Measurements from ENCODE around the gene KLK11.

Gene KLK11, protein sequence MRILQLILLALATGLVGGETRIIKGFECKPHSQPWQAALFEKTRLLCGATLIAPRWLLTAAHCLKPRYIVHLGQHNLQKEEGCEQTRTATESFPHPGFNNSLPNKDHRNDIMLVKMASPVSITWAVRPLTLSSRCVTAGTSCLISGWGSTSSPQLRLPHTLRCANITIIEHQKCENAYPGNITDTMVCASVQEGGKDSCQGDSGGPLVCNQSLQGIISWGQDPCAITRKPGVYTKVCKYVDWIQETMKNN

DNA sequence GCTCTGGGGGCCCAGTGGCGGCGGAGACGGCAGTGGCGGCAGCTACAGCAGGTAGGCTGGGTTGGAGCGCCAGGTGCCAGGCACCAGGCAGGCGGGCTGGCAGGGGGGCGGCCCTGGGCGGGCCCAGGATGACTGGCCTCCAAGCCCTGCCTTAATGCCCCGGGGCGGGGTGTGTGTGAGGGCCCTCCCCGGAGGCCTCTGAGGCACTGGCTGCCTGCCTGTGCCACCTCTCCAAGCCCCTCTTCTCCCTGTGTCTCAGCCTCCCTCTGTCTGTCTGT lies at the start of gene KLK11:
Gene KLK11, minus strand, starts transcription at position 63 of the 278 bp plus-strand sequence. CDS start 985 bp downstream, outside the sequence.
- DNase-seq (ENCODE audit: low read depth) = no peak
- no peak within 1 kb of the TSS for H3K4me3 ChIP-seq (ENCODE audit: low read length)
- TF ChIP-seq, protein P1, sequence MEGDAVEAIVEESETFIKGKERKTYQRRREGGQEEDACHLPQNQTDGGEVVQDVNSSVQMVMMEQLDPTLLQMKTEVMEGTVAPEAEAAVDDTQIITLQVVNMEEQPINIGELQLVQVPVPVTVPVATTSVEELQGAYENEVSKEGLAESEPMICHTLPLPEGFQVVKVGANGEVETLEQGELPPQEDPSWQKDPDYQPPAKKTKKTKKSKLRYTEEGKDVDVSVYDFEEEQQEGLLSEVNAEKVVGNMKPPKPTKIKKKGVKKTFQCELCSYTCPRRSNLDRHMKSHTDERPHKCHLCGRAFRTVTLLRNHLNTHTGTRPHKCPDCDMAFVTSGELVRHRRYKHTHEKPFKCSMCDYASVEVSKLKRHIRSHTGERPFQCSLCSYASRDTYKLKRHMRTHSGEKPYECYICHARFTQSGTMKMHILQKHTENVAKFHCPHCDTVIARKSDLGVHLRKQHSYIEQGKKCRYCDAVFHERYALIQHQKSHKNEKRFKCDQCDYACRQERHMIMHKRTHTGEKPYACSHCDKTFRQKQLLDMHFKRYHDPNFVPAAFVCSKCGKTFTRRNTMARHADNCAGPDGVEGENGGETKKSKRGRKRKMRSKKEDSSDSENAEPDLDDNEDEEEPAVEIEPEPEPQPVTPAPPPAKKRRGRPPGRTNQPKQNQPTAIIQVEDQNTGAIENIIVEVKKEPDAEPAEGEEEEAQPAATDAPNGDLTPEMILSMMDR (conservative IDR thresholded peaks at IDR 0.05; ENCODE audit: low read length) = no peak

- no peak for DNase-seq (ENCODE audit: low read depth)
- TF ChIP-seq, protein P1 (conservative IDR thresholded peaks at IDR 0.05; ENCODE audit: low read length) = no peak
- H3K4me3 ChIP-seq (ENCODE audit: low read length) = no peak overlapping the region
These were observed 49.6 kb upstream of the KLK11 start for GRCh38 chr19:51075998-51076397.

- H3K4me3 ChIP-seq (ENCODE audit: low read length) = no peak overlapping the region
- no peak for DNase-seq (ENCODE audit: low read depth)
- TF ChIP-seq, protein P1 (conservative IDR thresholded peaks at IDR 0.05; ENCODE audit: low read length) = no peak
These were observed 44.6 kb upstream of the KLK11 start for GRCh38 chr19:51071095-51071405.

- TF ChIP-seq, protein P1 (conservative IDR thresholded peaks at IDR 0.05; ENCODE audit: low read length) = no peak
- H3K4me3 ChIP-seq (ENCODE audit: low read length) = no peak overlapping the region
- no peak for DNase-seq (ENCODE audit: low read depth)
These were observed 44.1 kb upstream of the KLK11 start for GRCh38 chr19:51070334-51071094.

GRCh38 chr19:51066393-51067186 lies 40.2 kb upstream of the KLK11 start:
- no peak for DNase-seq (ENCODE audit: low read depth)
- TF ChIP-seq, protein P1 (conservative IDR thresholded peaks at IDR 0.05; ENCODE audit: low read length) = no peak
- H3K4me3 ChIP-seq (ENCODE audit: low read length) = no peak overlapping the region

DNA sequence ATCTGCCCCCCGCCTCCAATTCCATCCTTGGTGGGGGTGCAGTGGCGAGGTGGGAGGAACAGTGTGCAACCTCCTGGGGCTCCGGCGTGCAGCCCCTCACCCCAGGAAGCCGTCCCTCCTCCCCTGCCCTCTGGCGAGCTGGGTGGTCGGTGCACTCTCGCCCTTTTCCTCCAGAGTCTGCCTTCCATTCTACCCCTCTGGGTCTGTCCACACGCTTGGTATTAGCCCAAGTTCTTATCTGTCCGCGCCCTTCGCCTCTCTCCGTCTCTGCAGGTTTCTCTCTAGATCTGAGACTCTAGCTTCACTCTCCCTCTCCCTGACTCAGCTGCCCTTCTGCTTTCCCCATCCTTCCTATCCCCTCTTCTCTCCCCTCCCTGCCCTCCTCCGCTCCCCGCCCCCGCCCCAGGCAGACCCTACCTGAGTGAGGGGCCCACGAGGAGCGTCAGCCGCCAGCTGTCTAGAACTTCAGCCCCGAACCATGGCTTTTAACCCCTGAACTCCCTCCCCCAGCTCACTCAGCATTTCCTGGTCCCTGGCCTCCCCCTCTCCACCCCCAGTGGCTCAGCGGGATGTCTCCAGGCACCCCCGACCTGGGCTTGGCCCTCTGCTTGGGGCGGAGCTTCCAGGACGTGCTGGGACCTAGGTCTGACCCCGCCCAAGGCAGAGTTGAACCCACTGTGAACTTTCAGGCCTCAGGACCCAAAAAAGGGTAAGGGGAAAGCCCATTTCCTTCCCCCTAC lies 39.0 kb upstream of the KLK11 start:
- no peak overlapping the region for H3K4me3 ChIP-seq (ENCODE audit: low read length)
- TF ChIP-seq, protein P1 (conservative IDR thresholded peaks at IDR 0.05; ENCODE audit: low read length) = no peak

More for the DNA sequence above, 39.0 kb upstream of the KLK11 start:
- no peak for DNase-seq (ENCODE audit: low read depth)
